ENCODE data around the gene CDO1. TPM values are rescaled to one million over a fixed set of nuclear protein-coding genes. Genes with fewer than 3 reads are reported as not detected.

CDO1 gene
- total RNA-seq, 1 experiment from 2014 or later, result 13.2 TPM

- DNase-seq (ENCODE audit: low spot score), result no peak
- H3K27ac Mint-ChIP-seq, result no peak overlapping the region; the same call in 1 of the 2 replicates
- peaks cover 15% of the 10 kb centered on the region for H3K9me3 Mint-ChIP-seq
- H3K27me3 Mint-ChIP-seq (ENCODE audit: low read depth), result no peaks in the 10 kb centered on the region; the same call in 1 of the 2 replicates
- H3K36me3 Mint-ChIP-seq, result peaks cover 14% of the 10 kb centered on the region
- H3K4me1 Mint-ChIP-seq, result peaks cover 24% of the 10 kb centered on the region
- ChIA-PET POLR2A (no interaction called here), CTCF (no interaction called here)
- ATAC-seq, result peak; percentile 60
- TF ChIP-seq ZNF671 (CRISPR knock-in tag; IDR thresholded peaks at IDR 0.05) (no peak), SMAD3 (CRISPR knock-in tag; IDR thresholded peaks at IDR 0.05; ENCODE audit: borderline replicate concordance) (no peak), ETV6 (CRISPR knock-in tag; IDR thresholded peaks at IDR 0.05) (no peak), ELF4 (CRISPR knock-in tag; IDR thresholded peaks at IDR 0.05; ENCODE audit: low read depth) (no peak), ZNF396 (CRISPR knock-in tag; IDR thresholded peaks at IDR 0.05; ENCODE audit: borderline replicate concordance) (no peak), SMAD4 (CRISPR knock-in tag; IDR thresholded peaks at IDR 0.05) (no peak), PRRX2 (CRISPR knock-in tag; IDR thresholded peaks at IDR 0.05) (no peak), AFF4 (CRISPR knock-in tag; IDR thresholded peaks at IDR 0.05; ENCODE audit: borderline replicate concordance) (no peak), FOXK1 (CRISPR knock-in tag; IDR thresholded peaks at IDR 0.05) (no peak), E2F5 (CRISPR knock-in tag; IDR thresholded peaks at IDR 0.05) (no peak), GRHL2 (CRISPR knock-in tag; IDR thresholded peaks at IDR 0.05; ENCODE audit: insufficient replicate concordance, severe bottlenecking) (no peak)
- TF ChIP-seq, protein P1, sequence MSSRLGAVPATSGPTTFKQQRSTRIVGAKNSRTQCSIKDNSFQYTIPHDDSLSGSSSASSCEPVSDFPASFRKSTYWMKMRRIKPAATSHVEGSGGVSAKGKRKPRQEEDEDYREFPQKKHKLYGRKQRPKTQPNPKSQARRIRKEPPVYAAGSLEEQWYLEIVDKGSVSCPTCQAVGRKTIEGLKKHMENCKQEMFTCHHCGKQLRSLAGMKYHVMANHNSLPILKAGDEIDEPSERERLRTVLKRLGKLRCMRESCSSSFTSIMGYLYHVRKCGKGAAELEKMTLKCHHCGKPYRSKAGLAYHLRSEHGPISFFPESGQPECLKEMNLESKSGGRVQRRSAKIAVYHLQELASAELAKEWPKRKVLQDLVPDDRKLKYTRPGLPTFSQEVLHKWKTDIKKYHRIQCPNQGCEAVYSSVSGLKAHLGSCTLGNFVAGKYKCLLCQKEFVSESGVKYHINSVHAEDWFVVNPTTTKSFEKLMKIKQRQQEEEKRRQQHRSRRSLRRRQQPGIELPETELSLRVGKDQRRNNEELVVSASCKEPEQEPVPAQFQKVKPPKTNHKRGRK (CRISPR knock-in tag; IDR thresholded peaks at IDR 0.05; ENCODE audit: borderline replicate concordance), result no peak
- TF ChIP-seq, protein P2, sequence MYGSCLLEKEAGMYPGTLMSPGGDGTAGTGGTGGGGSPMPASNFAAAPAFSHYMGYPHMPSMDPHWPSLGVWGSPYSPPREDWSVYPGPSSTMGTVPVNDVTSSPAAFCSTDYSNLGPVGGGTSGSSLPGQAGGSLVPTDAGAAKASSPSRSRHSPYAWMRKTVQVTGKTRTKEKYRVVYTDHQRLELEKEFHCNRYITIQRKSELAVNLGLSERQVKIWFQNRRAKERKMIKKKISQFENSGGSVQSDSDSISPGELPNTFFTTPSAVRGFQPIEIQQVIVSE (CRISPR knock-in tag; IDR thresholded peaks at IDR 0.05; ENCODE audit: borderline replicate concordance), result no peak
- TF ChIP-seq, protein P3, sequence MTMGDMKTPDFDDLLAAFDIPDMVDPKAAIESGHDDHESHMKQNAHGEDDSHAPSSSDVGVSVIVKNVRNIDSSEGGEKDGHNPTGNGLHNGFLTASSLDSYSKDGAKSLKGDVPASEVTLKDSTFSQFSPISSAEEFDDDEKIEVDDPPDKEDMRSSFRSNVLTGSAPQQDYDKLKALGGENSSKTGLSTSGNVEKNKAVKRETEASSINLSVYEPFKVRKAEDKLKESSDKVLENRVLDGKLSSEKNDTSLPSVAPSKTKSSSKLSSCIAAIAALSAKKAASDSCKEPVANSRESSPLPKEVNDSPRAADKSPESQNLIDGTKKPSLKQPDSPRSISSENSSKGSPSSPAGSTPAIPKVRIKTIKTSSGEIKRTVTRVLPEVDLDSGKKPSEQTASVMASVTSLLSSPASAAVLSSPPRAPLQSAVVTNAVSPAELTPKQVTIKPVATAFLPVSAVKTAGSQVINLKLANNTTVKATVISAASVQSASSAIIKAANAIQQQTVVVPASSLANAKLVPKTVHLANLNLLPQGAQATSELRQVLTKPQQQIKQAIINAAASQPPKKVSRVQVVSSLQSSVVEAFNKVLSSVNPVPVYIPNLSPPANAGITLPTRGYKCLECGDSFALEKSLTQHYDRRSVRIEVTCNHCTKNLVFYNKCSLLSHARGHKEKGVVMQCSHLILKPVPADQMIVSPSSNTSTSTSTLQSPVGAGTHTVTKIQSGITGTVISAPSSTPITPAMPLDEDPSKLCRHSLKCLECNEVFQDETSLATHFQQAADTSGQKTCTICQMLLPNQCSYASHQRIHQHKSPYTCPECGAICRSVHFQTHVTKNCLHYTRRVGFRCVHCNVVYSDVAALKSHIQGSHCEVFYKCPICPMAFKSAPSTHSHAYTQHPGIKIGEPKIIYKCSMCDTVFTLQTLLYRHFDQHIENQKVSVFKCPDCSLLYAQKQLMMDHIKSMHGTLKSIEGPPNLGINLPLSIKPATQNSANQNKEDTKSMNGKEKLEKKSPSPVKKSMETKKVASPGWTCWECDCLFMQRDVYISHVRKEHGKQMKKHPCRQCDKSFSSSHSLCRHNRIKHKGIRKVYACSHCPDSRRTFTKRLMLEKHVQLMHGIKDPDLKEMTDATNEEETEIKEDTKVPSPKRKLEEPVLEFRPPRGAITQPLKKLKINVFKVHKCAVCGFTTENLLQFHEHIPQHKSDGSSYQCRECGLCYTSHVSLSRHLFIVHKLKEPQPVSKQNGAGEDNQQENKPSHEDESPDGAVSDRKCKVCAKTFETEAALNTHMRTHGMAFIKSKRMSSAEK (CRISPR knock-in tag; IDR thresholded peaks at IDR 0.05; ENCODE audit: borderline replicate concordance), result no peak
- TF ChIP-seq, protein P4, sequence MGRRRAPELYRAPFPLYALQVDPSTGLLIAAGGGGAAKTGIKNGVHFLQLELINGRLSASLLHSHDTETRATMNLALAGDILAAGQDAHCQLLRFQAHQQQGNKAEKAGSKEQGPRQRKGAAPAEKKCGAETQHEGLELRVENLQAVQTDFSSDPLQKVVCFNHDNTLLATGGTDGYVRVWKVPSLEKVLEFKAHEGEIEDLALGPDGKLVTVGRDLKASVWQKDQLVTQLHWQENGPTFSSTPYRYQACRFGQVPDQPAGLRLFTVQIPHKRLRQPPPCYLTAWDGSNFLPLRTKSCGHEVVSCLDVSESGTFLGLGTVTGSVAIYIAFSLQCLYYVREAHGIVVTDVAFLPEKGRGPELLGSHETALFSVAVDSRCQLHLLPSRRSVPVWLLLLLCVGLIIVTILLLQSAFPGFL (CRISPR knock-in tag; IDR thresholded peaks at IDR 0.05; ENCODE audit: borderline replicate concordance), result no peak
- TF ChIP-seq, protein P5, sequence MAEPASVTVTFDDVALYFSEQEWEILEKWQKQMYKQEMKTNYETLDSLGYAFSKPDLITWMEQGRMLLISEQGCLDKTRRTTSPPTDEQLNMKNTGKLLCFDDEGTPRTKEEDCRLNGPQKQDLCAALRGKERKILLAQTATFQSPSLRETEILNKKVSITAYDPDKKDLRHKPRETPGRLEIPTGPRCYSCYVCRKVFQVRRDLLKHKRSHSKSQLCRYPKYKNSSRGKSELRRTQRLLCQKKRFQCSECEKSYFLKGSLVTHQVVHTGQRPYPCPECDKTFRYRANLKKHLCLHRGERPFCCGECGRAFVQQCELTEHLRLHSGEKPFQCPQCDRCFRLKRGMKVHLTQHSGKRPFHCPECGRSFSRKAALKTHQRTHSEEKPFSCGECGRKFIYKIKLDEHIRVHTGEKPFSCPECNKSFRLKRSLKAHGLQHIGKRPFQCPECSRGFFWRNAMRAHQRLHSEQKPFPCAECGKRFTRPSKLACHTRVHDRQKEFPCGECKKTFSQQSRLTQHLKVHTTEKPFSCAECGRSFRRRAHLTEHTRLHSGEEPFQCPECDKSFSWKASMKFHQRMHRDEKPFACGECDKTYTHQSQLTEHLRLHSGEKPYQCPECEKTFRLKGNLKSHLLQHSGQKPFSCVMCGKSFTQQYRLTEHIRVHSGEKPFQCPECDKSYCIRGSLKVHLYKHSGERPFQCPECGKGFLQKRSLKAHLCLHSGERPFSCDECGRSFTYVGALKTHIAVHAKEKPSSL (CRISPR knock-in tag; conservative IDR thresholded peaks at IDR 0.05), result no peak
- H3K4me3 Mint-ChIP-seq, result no peak overlapping the region
These were observed 32.9 kb upstream of the CDO1 start for GRCh38 chr5:115849258-115849798.

All from WTC11 (cell line).